ENCODE results near the gene USPL1.

Gene USPL1

DNA sequence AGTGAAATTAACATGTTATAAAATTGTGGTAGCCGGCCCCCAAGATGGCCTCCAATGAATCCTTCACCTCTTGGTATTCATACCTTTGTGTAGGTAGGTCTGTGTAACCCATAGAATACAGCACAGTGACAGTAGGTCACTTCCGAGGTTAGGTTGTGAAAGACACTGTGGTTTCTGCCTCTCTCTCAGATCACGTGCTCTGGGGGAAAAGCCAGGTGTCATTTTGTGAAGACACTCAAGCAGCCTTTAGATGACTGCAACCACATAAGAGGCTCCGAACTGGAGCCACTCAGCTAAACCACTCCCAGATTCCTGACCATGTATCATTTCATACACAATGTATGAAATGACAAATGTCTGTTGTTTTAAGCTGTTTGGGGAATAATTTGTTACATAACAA, 9.8 kb upstream of the USPL1 start:
- H3K4me3 ChIP-seq (ENCODE audit: low read depth, low read length), result no peak overlapping the region
- peak; percentile 59 for DNase-seq (ENCODE audit: low read depth)
- TF ChIP-seq MYC (IDR thresholded peaks at IDR 0.05; ENCODE audit: low read depth, low read length) (no peak), POLR2A (IDR thresholded peaks at IDR 0.05; ENCODE audit: extremely low read depth, insufficient read length) (no peak)
- TF ChIP-seq, protein P1, sequence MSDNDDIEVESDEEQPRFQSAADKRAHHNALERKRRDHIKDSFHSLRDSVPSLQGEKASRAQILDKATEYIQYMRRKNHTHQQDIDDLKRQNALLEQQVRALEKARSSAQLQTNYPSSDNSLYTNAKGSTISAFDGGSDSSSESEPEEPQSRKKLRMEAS (IDR thresholded peaks at IDR 0.05; ENCODE audit: low read depth, low read length), result peak; percentile 92
- TF ChIP-seq, protein P2, sequence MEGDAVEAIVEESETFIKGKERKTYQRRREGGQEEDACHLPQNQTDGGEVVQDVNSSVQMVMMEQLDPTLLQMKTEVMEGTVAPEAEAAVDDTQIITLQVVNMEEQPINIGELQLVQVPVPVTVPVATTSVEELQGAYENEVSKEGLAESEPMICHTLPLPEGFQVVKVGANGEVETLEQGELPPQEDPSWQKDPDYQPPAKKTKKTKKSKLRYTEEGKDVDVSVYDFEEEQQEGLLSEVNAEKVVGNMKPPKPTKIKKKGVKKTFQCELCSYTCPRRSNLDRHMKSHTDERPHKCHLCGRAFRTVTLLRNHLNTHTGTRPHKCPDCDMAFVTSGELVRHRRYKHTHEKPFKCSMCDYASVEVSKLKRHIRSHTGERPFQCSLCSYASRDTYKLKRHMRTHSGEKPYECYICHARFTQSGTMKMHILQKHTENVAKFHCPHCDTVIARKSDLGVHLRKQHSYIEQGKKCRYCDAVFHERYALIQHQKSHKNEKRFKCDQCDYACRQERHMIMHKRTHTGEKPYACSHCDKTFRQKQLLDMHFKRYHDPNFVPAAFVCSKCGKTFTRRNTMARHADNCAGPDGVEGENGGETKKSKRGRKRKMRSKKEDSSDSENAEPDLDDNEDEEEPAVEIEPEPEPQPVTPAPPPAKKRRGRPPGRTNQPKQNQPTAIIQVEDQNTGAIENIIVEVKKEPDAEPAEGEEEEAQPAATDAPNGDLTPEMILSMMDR (IDR thresholded peaks at IDR 0.05; ENCODE audit: low read depth, low read length), result no peak

DNA sequence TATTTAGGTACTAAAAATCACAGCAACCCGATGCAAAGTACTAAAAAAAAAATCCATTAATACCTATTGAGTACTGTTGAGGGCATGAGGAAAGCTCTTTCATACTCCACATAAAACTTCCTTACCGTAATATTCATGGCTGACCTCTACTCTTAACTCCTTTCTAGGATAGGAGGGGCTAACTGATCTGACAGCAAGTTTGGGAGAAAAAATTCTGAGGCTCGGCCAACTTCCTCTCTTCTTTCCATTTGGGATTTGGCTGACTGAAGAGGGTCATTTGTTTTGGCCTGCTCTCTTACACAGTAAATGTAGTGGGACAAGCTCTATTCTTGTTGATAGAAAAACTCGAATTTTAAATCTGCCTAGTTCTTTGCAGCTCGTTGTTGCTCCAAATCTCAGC, 9.4 kb upstream of the USPL1 start:
- TF ChIP-seq MYC (IDR thresholded peaks at IDR 0.05; ENCODE audit: low read depth, low read length) (no peak), POLR2A (IDR thresholded peaks at IDR 0.05; ENCODE audit: extremely low read depth, insufficient read length) (no peak)
- TF ChIP-seq, protein P1 (IDR thresholded peaks at IDR 0.05; ENCODE audit: low read depth, low read length), result no peak
- TF ChIP-seq, protein P2 (IDR thresholded peaks at IDR 0.05; ENCODE audit: low read depth, low read length), result no peak
- DNase-seq (ENCODE audit: low read depth), result no peak

DNA sequence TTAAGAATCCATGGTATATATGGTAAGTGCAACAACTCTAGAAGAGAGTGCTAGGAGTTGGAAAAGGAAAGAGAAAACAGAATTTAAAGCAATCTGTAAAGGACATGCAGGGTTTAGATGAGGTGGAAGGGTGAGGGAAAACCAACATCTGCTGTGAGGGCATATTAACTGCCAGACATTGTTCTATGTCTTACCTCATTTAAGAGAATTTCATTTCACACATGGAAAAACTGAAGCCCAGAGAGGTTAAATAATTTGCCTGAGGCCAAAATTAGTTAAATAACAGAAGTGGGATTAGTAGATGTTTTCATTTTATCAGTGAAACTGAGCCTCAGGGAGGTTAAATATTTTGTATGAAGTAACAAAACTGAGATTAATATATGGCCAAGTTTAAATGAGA, 7.4 kb upstream of the USPL1 start:
- TF ChIP-seq, protein P1 (IDR thresholded peaks at IDR 0.05; ENCODE audit: low read depth, low read length), result no peak
- TF ChIP-seq MYC (IDR thresholded peaks at IDR 0.05; ENCODE audit: low read depth, low read length), result no peak
- no peak for TF ChIP-seq POLR2A (IDR thresholded peaks at IDR 0.05; ENCODE audit: extremely low read depth, insufficient read length)
- TF ChIP-seq, protein P2 (IDR thresholded peaks at IDR 0.05; ENCODE audit: low read depth, low read length), result no peak
- no peak for DNase-seq (ENCODE audit: low read depth)
- H3K4me3 ChIP-seq (ENCODE audit: low read depth, low read length), result no peak overlapping the region

More for the DNA sequence above, 9.4 kb upstream of the USPL1 start:
- H3K4me3 ChIP-seq (ENCODE audit: low read depth, low read length), result no peak overlapping the region

DNA sequence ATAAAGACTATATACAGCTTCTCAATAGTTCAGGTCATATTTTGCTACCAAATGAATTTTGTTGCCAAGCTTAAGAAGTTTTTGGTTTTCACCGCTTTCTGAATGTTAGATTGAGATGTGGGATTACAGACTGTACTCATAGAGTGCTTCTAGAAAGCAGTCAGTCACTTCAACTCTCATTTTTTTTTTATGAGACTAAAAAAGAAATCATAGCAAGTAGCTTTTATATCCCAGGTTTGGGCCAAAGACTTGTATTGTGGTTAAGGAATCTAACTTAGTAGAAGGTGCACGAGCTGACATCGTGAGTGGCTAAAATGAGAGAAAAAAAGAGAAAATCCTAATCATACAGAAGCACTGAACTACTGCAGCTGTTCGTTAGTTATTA, 2.2 kb upstream of the USPL1 start:
- DNase-seq (ENCODE audit: low read depth), result no peak
- peak overlapping the region; percentile 74 for H3K4me3 ChIP-seq (ENCODE audit: low read depth, low read length)
- no peak for TF ChIP-seq MYC (IDR thresholded peaks at IDR 0.05; ENCODE audit: low read depth, low read length)
- TF ChIP-seq, protein P1 (IDR thresholded peaks at IDR 0.05; ENCODE audit: low read depth, low read length), result no peak
- TF ChIP-seq, protein P2 (IDR thresholded peaks at IDR 0.05; ENCODE audit: low read depth, low read length), result no peak
- no peak for TF ChIP-seq POLR2A (IDR thresholded peaks at IDR 0.05; ENCODE audit: extremely low read depth, insufficient read length)

DNA sequence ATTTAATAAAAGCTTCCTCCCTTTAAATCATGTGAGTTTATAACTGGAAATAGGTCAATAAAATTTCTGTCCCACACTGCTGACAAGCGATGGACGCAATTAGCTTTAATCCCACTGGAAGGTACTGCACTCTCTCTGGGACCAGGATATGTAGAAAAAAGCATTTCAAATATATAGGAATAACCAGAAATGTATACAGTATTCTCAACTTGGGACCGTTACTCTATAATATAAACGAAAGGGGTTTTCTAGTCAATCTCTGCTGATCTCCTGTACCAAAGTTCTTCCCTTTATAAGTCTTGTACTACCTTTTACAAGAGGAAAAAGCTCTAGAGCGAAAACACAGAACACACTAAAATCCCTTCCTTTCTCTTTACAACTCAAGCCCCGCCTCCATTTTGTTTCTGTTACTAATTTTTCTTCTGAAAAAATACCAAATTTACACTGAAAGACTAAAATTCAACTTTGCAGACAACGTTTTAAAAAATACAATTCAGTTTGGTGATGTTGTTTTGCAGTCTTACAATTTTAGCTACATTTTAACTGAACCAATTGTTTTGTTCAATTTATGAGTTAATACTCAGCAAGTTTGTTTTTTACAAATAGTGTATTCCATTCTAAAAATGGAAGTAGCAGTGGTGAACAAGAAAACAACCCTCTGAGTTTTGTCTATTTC, 1.7 kb upstream of the USPL1 start:
- peak; percentile 61 for DNase-seq (ENCODE audit: low read depth)
- H3K4me3 ChIP-seq (ENCODE audit: low read depth, low read length), result peak overlapping the region; percentile 74
- TF ChIP-seq MYC (IDR thresholded peaks at IDR 0.05; ENCODE audit: low read depth, low read length) (no peak; the same call in 1 of the 2 replicates), POLR2A (IDR thresholded peaks at IDR 0.05; ENCODE audit: extremely low read depth, insufficient read length) (no peak)
- TF ChIP-seq, protein P2 (IDR thresholded peaks at IDR 0.05; ENCODE audit: low read depth, low read length), result no peak
- TF ChIP-seq, protein P1 (IDR thresholded peaks at IDR 0.05; ENCODE audit: low read depth, low read length), result no peak
